ENCODE data around the gene PCDHGA10.
"Not testable (repeated sequence)": the region's sequence is repeated elsewhere in the genome, so short reads cannot be mapped to it uniquely, and the experiment has no call there.

Gene PCDHGA10

DNA sequence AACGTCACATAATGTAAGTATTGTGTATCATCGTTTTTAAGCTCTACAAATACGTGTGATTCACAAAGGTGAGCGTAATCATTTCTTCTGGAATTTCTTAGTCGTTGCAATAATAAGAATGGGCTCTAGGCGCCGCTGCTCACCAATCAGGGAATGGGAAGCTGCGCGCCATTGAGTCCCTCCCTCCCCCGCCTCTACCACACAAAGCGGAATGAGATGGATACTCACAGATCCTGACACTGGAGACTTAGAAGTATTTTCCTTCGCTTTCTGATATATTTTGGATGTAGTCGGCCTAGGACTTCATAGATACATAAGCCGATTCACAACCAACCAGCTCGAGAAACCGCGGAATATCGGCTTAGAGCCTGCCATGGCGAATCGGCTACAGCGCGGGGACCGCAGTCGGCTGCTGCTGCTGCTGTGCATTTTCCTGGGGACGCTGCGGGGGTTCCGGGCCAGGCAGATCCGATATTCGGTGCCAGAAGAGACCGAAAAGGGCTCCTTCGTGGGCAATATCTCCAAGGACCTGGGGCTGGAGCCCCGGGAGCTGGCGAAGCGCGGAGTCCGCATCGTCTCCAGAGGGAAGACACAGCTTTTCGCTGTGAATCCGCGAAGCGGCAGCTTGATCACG, 8.2 kb downstream of the PCDHGA10 start, which contains the start of gene PCDHGA11:
Gene PCDHGA11 (plus strand): TSS at position 197 of the 634 bp plus-strand sequence. CDS start 177 bp downstream, at position 374.
- DNase-seq (ENCODE audit: low read depth in 4 of 4, low spot score in 1 of 4), result no peak

DNA sequence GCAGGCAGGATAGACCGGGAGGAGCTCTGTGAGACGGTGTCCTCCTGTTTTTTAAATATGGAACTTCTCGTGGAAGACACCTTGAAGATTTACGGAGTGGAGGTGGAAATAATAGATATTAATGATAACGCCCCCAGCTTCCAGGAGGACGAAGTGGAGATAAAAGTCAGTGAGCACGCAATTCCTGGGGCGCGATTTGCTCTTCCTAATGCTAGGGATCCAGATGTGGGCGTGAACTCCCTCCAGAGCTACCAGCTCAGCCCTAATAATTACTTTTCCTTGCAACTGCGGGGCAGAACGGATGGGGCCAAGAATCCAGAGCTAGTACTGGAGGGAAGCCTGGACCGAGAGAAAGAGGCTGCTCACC, 8.7 kb downstream of the PCDHGA10 start:
- DNase-seq (ENCODE audit: low read depth in 4 of 4, low spot score in 1 of 4), result no peak

DNA sequence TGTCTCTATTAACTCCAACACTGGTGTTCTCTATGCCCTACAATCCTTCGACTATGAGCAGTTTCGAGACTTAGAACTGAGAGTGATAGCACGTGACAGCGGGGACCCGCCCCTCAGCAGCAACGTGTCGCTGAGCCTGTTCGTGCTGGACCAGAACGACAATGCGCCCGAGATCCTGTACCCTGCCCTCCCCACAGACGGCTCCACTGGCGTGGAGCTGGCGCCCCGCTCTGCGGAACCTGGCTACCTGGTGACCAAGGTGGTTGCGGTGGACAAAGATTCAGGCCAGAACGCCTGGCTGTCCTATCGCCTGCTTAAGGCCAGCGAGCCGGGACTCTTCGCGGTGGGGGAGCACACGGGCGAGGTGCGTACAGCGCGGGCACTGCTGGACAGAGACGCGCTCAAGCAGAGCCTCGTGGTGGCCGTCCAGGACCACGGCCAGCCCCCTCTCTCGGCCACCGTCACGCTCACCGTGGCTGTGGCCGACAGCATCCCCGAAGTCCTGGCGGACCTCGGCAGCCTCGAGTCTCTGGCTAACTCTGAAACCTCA, 10.0 kb downstream of the PCDHGA10 start:
- DNase-seq (ENCODE audit: low read depth in 4 of 4, low spot score in 1 of 4), result no peak

GRCh38 chr5:141427783-141428426, 15.1 kb downstream of the PCDHGA10 start:
- no peak for DNase-seq (ENCODE audit: low read depth in 4 of 4, low spot score in 1 of 4)

DNA sequence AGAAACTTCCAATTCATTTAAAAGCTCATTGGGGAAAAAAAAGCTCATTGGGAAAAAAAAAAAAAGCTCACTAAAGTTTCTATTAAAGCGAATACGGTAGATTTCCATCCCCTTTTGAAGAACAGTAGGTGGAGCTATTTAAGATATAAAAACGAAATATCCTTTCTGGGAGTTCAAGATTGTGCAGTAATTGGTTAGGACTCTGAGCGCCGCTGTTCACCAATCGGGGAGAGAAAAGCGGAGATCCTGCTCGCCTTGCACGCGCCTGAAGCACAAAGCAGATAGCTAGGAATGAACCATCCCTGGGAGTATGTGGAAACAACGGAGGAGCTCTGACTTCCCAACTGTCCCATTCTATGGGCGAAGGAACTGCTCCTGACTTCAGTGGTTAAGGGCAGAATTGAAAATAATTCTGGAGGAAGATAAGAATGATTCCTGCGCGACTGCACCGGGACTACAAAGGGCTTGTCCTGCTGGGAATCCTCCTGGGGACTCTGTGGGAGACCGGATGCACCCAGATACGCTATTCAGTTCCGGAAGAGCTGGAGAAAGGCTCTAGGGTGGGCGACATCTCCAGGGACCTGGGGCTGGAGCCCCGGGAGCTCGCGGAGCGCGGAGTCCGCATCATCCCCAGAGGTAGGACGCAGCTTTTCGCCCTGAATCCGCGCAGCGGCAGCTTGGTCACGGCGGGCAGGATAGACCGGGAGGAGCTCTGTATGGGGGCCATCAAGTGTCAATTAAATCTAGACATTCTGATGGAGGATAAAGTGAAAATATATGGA, 17.7 kb downstream of the PCDHGA10 start, which contains the start of gene PCDHGA12:
Gene PCDHGA12 (plus strand): TSS at position 176 of the 782 bp plus-strand sequence. CDS start 253 bp downstream, at position 429.
- DNase-seq (ENCODE audit: low read depth in 4 of 4, low spot score in 1 of 4), result no peak

DNA sequence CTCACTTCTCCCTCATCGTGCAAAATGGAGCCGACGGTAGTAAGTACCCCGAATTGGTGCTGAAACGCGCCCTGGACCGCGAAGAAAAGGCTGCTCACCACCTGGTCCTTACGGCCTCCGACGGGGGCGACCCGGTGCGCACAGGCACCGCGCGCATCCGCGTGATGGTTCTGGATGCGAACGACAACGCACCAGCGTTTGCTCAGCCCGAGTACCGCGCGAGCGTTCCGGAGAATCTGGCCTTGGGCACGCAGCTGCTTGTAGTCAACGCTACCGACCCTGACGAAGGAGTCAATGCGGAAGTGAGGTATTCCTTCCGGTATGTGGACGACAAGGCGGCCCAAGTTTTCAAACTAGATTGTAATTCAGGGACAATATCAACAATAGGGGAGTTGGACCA, 18.5 kb downstream of the PCDHGA10 start:
- no peak for DNase-seq (ENCODE audit: low read depth in 4 of 4, low spot score in 1 of 4)

GRCh38 chr5:141432308-141432707, 19.5 kb downstream of the PCDHGA10 start:
- DNase-seq (ENCODE audit: low read depth in 4 of 4, low spot score in 1 of 4), result not testable (repeated sequence)

GRCh38 chr5:141432726-141433125, 19.9 kb downstream of the PCDHGA10 start:
- not testable (repeated sequence) for DNase-seq (ENCODE audit: low read depth in 4 of 4, low spot score in 1 of 4)

DNA sequence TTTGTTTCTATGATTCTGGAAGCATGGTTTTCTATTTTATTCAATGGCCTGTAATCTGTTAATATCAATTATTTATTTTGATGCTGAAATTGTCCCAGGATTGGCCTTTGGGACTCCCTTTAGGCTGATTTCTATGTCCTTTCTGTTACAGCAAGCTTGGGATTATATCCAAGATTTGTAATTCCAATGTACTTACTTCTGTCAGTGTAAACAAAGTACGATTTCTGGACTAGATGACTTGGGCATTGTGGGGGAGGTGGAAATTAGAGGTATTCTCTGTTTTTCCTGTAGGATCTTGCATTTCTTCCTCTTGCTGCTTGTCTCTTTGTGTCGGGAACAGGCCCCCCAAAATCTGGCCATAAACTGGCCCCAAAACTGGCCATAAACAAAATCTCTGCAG, 21.2 kb downstream of the PCDHGA10 start:
- no peak for DNase-seq (ENCODE audit: low read depth in 4 of 4, low spot score in 1 of 4)

- no peak for DNase-seq (ENCODE audit: low read depth in 4 of 4, low spot score in 1 of 4)
Measured at GRCh38 chr5:141437221-141437620, 24.4 kb downstream of the PCDHGA10 start.

GRCh38 chr5:141439411-141440141, 26.8 kb downstream of the PCDHGA10 start:
- DNase-seq (ENCODE audit: low read depth in 4 of 4, low spot score in 1 of 4), result no peak

- DNase-seq (ENCODE audit: low read depth in 4 of 4, low spot score in 1 of 4), result no peak
Measured at GRCh38 chr5:141440341-141440740, 27.6 kb downstream of the PCDHGA10 start.

DNA sequence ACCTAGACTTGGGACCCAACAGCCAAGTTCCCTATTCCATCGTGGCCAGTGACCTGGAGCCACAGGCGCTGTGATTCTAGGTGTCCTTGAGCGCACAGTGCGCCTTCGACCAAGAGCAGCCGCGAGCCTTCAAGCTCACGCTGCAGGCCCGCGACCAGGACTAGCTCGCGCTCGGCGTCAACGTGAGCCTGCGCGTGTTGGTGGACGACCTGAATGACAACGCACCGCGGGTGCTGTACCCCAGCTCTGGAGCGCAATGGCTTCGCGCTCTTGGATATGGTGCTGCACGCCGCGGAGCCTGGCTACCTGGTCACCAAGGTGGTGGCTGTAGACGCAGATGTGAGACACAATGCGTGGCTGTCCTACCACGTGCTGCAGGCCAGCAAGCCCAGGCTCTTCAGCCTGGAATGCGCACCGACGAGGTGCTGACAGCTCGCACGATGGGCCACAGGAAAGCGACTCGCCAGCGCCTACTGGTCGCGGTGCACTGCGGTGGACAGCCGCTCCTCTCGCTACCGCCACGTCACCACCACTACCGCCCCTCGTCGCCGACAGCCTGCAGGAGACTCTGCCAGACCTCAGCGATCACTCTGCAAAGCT, 28.9 kb downstream of the PCDHGA10 start:
- DNase-seq (ENCODE audit: low read depth in 4 of 4, low spot score in 1 of 4), result no peak

- no peak for DNase-seq (ENCODE audit: low read depth in 4 of 4, low spot score in 1 of 4)
Measured at GRCh38 chr5:141465351-141465750, 52.6 kb downstream of the PCDHGA10 start.
